ENCODE data around the gene CD300LF.

CD300LF gene

DNA sequence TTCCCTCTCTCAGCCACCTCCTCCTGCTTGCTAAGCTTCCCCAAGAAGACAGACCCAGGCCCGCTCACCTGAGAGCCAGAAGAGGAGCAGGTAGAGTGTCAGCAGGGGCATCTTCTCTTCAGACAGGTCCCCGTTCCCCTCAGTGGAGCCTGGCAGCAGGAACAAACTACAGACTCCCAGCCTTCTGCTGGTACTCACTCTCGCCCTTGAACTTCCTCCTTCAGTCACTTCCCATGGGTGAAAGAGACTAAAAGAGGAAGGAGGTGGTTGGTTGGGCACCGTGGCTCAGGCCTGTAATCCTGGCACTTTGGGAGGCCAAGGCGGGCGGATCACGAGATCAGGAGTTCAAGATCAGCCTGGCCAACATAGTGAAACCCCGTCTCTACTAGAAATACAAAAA lies at the start of gene CD300LF:
CD300LF (minus strand) TSS at position 168 of the 400 bp plus-strand sequence; CDS start at position 111, 57 bp downstream.
- DNase-seq = no peak

GRCh38 chr17:74761931-74762330 lies 49.2 kb upstream of the CD300LF start:
- no peak for DNase-seq

DNA sequence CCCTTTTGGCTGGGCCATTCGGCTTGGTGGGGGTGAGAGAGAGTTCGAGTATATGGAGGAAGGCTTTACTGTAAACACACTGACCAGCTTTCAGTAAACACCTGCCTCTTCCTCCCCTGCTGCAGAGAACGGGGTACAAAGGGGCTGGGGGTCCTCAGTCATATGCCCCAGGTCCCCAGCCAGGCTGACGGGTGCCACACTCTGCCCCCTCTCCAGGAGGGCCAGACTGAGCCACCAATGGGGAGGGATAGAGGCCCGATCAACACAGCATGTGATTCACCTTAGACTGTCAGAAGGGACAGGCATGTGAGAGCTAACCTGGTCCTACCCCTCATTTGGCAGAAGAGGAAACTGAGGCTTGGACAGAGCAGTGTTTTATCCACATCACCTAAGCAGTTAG lies 48.7 kb upstream of the CD300LF start:
- DNase-seq = no peak

DNA sequence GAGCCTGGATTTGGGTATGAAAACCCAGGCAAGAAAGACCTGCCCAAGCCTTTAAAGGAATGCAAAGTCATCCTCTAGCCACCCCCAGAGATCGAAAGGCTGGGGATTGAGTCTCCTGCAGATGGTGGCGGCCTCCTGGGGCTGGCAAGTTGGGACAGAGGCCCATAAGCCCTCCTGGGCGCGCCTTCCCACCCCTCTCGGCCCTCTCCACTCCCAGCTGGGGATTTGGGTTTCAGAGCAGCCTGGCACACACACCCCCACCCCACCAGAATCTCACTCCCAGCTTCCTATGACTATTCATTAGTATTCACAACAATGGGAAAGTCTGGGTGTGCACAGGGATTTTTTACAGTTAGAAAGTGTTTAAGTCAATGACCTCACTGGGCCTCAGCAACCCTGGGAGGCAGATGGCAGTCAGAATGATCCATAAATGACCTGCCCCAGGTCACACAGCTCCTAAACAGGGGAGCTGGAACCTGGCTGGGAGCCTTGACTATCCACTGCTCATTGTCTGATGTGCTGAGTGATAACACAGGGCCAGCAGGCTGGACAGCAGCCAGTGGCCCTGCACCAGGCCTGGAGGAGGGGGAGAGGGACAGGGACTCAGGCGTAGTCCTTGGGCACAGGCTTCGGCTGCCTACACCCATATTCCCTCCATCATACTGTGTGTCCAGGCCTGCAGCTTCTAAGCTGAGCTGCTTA lies 47.8 kb upstream of the CD300LF start:
- no peak for DNase-seq

- DNase-seq = no peak
Measured at GRCh38 chr17:74759941-74760340, 47.2 kb upstream of the CD300LF start.

DNA sequence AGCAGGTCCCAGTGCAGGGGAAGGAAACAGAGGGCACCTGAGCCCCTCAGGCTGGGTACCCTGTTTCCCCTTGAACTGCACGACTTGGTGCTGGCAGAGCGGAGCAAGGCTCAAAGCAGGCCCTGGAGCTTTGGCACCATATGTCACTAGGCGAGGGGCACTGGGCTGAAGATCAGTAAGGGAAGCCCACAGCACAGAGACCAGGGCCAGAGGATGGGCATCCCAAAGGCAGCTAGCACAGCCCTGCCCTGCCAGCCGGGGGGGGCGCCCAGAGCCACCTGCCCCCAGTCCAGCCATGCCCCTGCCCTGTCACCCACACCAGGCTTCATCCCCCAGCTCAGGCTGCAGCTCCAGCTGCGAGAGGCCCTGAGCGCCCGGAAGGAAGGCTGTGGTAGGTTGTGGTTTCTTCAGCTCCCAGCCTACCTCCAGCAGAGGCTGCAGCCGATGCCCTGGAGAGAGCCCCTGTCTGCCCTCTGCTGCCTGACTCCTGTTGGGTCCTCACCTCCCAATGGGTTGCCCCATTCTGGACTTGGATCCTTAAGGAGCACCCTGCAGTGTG lies 46.6 kb upstream of the CD300LF start:
- no peak for DNase-seq

- no peak for DNase-seq
Measured at GRCh38 chr17:74758848-74759168, 46.1 kb upstream of the CD300LF start.

DNA sequence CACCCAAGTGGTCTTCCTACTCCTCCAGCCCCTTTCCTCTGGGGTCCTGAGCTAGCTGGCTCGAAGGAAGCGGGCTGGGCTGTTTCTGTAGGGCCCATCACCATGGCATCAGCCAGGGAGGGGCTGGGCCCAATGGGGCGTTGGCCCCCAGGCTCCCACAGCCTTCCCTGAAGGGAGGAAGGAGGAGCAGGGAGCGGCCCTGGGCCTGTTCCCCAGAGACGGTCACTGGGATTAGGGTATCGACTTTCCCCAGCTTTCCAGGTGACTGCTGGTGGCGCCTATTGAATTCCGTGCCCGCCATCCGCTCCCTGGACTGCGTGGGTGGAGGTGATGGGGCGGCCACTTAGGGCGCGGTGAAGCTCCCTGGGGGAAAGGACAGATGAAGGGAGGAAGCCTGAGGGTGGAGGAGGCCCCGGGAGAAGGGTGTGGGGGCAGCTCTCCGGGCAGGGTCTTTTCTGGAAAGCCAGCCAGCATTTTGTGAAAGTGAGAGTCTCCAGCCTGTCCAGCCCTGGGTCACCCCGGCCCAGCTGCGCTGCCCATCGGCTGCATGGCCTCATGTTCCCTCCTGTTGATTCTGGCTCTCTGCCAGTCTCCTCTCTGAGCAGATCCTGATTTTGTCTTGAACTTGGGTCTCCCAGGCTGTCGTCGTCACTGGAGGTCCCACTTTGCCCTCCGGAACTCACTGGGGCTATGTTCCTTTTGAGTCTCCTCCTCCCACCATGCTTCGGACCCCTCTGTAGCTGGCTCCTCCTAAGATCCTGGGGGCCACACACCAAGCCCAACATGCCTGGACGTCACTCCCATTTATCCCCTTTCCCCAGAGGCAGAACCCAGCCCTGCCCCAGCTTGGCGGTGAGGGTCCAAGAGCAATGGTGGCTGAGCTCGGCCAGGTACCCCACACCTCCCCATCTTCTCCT lies 45.5 kb upstream of the CD300LF start:
- no peak for DNase-seq

DNA sequence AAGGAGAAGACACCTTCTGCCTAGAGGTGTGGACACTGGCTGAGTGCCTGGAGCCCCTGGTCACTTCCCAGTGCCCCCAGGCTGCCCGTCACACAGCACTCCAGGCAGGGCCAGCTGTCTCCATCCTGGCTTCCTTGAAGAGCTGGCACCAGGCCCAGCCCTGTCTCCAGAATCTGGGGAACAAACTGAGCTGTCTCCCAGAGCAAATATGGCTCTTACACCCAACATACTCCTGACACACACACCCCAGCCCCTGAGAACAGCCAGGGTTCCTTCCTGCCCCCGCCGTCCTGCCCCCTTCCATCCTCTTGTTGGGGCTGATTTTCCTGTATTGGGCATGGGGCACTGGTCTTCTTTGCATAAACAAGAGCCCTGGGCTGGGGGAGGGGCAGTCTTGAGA lies 44.8 kb upstream of the CD300LF start:
- DNase-seq = no peak

DNA sequence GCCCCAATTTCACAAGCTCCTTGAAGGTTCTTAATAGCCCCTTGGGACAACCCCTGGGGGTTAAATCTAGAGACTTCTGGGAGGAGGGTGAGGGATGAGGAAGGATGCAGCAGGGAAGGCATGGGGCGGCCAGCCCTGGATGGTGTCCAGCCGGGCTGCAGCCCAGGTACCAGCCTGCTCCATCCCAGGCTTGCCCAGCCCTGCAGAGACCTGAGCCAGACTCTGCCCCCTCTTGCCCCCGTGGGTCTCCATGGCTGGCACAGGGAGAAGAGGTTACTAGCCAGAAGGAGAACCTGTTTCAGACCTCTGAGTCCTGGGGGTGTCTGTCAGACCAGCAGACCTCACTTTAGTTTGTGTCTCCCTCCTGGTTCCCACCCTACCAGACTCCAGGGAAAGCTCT lies 44.2 kb upstream of the CD300LF start:
- no peak for DNase-seq

GRCh38 chr17:74755533-74755932 lies 42.8 kb upstream of the CD300LF start:
- DNase-seq = no peak

GRCh38 chr17:74754832-74755231 lies 42.1 kb upstream of the CD300LF start:
- DNase-seq = no peak

- DNase-seq = no peak
Measured at GRCh38 chr17:74752822-74753401, 40.2 kb upstream of the CD300LF start.

GRCh38 chr17:74752415-74752814 lies 39.7 kb upstream of the CD300LF start:
- DNase-seq = no peak

GRCh38 chr17:74750327-74751069 lies 37.8 kb upstream of the CD300LF start:
- DNase-seq = no peak

DNA sequence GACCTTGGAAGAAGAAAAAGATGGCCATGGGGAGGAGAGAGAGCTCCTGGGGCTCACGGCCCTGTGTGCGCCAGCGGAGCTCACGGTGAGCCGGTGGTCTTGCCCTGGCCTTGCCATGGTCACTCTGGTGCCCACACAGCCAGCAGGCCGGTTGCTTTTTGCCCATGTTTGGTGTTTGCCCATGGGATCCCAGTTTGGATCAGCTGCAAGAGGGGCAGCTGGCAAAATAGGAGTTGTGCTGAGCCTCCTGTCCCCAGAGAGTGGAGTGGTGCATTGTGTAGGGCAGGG lies 37.3 kb upstream of the CD300LF start:
- no peak for DNase-seq

- no peak for DNase-seq
Measured at GRCh38 chr17:74749279-74750038, 36.7 kb upstream of the CD300LF start.

DNA sequence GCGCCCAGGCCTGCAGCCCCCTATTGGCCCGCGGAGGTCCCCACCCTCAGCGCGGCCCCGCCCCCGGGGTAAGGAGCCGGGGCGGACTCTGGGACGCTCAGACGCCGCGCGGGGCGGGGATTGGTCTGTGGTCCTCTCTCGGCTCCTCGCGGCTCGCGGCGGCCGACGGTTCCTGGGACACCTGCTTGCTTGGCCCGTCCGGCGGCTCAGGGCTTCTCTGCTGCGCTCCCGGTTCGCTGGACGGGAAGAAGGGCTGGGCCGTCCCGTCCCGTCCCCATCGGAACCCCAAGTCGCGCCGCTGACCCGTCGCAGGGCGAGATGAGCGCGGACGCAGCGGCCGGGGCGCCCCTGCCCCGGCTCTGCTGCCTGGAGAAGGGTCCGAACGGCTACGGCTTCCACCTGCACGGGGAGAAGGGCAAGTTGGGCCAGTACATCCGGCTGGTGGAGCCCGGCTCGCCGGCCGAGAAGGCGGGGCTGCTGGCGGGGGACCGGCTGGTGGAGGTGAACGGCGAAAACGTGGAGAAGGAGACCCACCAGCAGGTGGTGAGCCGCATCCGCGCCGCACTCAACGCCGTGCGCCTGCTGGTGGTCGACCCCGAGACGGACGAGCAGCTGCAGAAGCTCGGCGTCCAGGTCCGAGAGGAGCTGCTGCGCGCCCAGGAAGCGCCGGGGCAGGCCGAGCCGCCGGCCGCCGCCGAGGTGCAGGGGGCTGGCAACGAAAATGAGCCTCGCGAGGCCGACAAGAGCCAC lies 36.0 kb upstream of the CD300LF start, which contains the start of gene NHERF1:
NHERF1 (plus strand) TSS at position 100 of the 750 bp plus-strand sequence; CDS start at position 319, 219 bp downstream.
- peak; percentile 95 for DNase-seq

GRCh38 chr17:74748279-74748528 lies 35.5 kb upstream of the CD300LF start:
- no peak for DNase-seq

DNA sequence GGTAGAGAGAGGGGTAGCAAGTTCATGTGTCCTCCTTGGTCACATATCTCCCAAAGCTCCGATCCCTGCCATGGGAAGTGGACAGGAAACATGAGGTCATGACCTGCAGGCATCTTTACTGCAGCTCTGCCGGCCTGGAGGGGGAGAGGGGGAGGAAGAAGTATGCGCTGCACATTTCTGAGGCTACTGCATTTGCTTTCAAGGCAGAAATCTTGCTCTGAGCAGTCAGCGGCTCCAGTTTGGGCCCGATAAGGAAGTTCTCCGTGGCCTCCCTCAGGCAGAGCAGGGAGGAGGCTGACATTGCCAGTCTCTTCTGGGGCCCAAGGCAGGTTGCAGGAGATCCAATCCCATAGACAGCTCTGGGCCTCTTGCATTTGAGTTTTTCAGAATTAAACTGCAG lies 34.2 kb upstream of the CD300LF start:
- DNase-seq = no peak

DNA sequence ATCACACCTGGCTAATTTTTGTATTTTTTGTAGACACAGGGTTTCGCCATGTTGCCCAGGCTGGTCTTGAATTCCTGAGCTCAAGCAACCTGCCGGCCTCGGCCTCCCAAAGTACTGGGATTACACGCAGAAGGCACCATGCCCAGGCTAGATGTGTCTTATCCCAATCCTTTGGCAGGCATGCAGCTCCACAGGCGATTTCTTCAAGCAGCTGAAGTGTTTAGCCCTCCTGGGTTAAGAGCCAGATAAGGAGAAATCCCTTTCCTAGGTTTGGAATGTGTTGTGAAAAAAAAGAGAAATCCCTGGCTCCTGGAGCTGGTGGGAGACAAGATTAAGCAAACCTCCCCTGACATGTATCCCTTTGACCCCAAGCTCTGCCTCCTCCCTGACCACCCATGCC lies 33.7 kb upstream of the CD300LF start:
- DNase-seq = no peak

Measured in left hindlimb (tissue), 1 donor.